Astrocyte of the cerebellum (primary cell): ENCODE results near the gene AMPD3.

ENCODE experiments used
- DNase-seq: peaks from one replicate; pipeline ENCODE4 v3.0.0-alpha.2; 2011; ENCODE audit warnings: low read depth
- H3K4me3 ChIP-seq: 2 replicates; pipeline ENCODE4 v1.5.1; 2011; ENCODE audit warnings: mild to moderate bottlenecking, low read depth, low read length, moderate library complexity
- CTCF ChIP-seq: IDR thresholded peaks from 2 replicates; pipeline ENCODE4 v1.5.1; 2012; ENCODE audit warnings: low read length, low read depth, moderate library complexity, mild to moderate bottlenecking; ENCODE audit errors: missing control alignments
- in situ Hi-C: cut with HindIII; loops from 2 replicates; pipeline ENCODE4 v1.10.0; 2017; ENCODE audit warnings: low sequenced_read_pairs

The AMPD3 gene

GRCh38 chr11:10504490-10504889 lies 49.4 kb downstream of the AMPD3 start:
- no peak for TF ChIP-seq CTCF
- DNase-seq: no peak
- H3K4me3 ChIP-seq: no peak overlapping the region
- in situ Hi-C loops: no loop called here

- in situ Hi-C loops: no loop called here
These were observed 50.4 kb downstream of the AMPD3 start for GRCh38 chr11:10505278-10506007.

GRCh38 chr11:10506008-10506370 lies 50.9 kb downstream of the AMPD3 start:
- H3K4me3 ChIP-seq: no peak overlapping the region
- in situ Hi-C loops: no loop called here
- no peak for TF ChIP-seq CTCF
- DNase-seq: no peak

More at GRCh38 chr11:10505278-10506007, 50.4 kb downstream of the AMPD3 start:
- TF ChIP-seq CTCF: no peak
- no peak overlapping the region for H3K4me3 ChIP-seq
- no peak for DNase-seq

- no peak for DNase-seq
- in situ Hi-C loops: no loop called here
- H3K4me3 ChIP-seq: no peak overlapping the region
- no peak for TF ChIP-seq CTCF
These were observed 56.1 kb downstream of the AMPD3 start for GRCh38 chr11:10511181-10511621.

- TF ChIP-seq CTCF: no peak
- DNase-seq: no peak
- in situ Hi-C loops: no loop called here
- no peak overlapping the region for H3K4me3 ChIP-seq
These were observed 59.1 kb downstream of the AMPD3 start for GRCh38 chr11:10514202-10514601.

- no peak overlapping the region for H3K4me3 ChIP-seq
- DNase-seq: no peak
- no peak for TF ChIP-seq CTCF
- in situ Hi-C loops: no loop called here
These were observed 59.6 kb downstream of the AMPD3 start for GRCh38 chr11:10514709-10515108.

- no peak for DNase-seq
- no peak for TF ChIP-seq CTCF
- H3K4me3 ChIP-seq: no peak overlapping the region
- in situ Hi-C loops: no loop called here
These were observed 60.4 kb downstream of the AMPD3 start for GRCh38 chr11:10515418-10515817.
